GM12891 (cell line): ENCODE data around the gene STK24.

Experiments
- POLR2A ChIP-seq: IDR thresholded peaks from 2 replicates; pipeline ENCODE4 v1.6.1; 2011; ENCODE audit warnings: low read depth, low read length, control low read depth
- POLR2AphosphoS5 ChIP-seq: IDR thresholded peaks from 2 replicates; pipeline ENCODE4 v1.6.1; 2011; ENCODE audit warnings: low read depth, low read length, control low read depth
- POU2F2 ChIP-seq: IDR thresholded peaks from 2 replicates; pipeline ENCODE4 v1.6.1; 2011; ENCODE audit warnings: low read depth, mild to moderate bottlenecking, control low read depth, low read length, moderate library complexity
- SPI1 ChIP-seq: IDR thresholded peaks from 2 replicates; pipeline ENCODE4 v1.6.1; 2011; ENCODE audit warnings: low read depth, low read length, control low read depth
- TAF1 ChIP-seq: IDR thresholded peaks from 2 replicates; pipeline ENCODE4 v1.6.1; 2011; ENCODE audit warnings: low read depth, low read length, control low read depth

- TF ChIP-seq POLR2A (no peak), TAF1 (no peak), POLR2AphosphoS5 (no peak), SPI1 (no peak), POU2F2 (no peak)
Measured at GRCh38 chr13:98575009-98575903, 1.7 kb downstream of the STK24 start.
